ENCODE measurements around the gene SFMBT2.

DNA sequence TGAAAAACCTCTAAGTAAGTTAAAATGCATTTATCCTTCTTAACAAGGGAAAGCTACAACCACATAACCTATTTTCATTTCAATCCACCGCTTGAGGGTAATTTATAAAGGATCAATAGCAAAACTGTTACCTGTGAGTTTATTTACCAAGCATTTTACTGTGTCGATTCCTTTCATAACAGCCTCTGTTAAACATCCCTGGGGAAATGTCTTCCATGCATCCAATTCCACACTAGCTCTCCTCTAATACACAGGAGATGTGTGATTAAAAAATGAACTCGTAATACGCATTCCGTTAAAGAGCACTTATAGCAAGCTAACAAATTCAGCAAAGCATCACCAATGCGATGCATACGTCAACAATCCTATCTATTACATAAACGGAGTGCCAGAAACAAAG is 185.7 kb downstream of the SFMBT2 start:
- TF ChIP-seq POLR2AphosphoS5 (IDR thresholded peaks at IDR 0.05) (no peak), CTCF (IDR thresholded peaks at IDR 0.05) (no peak), EP300 (IDR thresholded peaks at IDR 0.05) (no peak)

Data from suprapubic skin (tissue), 4 donors.